Ovary (tissue), 9 donors: Measurements from ENCODE around the gene SETD2. TPM values are rescaled to one million over a fixed set of nuclear protein-coding genes. Genes with fewer than 3 reads are reported as not detected.
A peak's percentile ranks its signal among the peaks of the same experiment; 100 is the strongest.
"Not testable (repeated sequence)": the region's sequence is repeated elsewhere in the genome, so short reads cannot be mapped to it uniquely, and the experiment has no call there.

Experiments used
- DNase-seq, 5 donors: peaks; one replicate each; pipeline ENCODE4 v3.0.0-alpha.2; 2019 to 2020
- H3K27ac ChIP-seq, 2 donors: fragments of 200-600 bp; one replicate each; pipeline versions ENCODE4 v1.5.1 to v1.8.0; 2019 to 2022
- H3K27me3 ChIP-seq: fragments of 200-600 bp; one replicate; pipeline ENCODE4 v1.8.0; 2022
- H3K36me3 ChIP-seq: fragments of 200-600 bp; sonication (generic); one replicate; pipeline ENCODE4 v1.5.1; 2019
- H3K4me1 ChIP-seq: one replicate; pipeline ENCODE4 v1.8.1; 2013; ENCODE audit warnings: mild to moderate bottlenecking, moderate library complexity; ENCODE audit not compliant: insufficient read depth
- H3K4me3 ChIP-seq: fragments of 200-600 bp; sonication (generic); one replicate; pipeline ENCODE4 v1.5.1; 2017
- H3K9me3 ChIP-seq, 2 donors: fragments of 200-600 bp in 1 of 2; sonication (generic) in 1 of 2; one replicate each; pipeline versions ENCODE4 v1.5.1 to v1.8.1; 2013 to 2019; ENCODE audit warnings: mild to moderate bottlenecking in 1 of 2, moderate library complexity in 1 of 2
- EP300 ChIP-seq: sonication (generic); formaldehyde crosslinking; IDR thresholded peaks from one replicate; pipeline ENCODE4 v1.6.1; 2017; ENCODE audit warnings: antibody characterized with exemption
- POLR2A ChIP-seq: fragments of 450-650 bp; IDR thresholded peaks from one replicate; pipeline ENCODE4 v1.6.1; 2017; ENCODE audit warnings: antibody characterized with exemption, mild to moderate bottlenecking, moderate library complexity
- WGBS, 3 donors: extraction: QIAGEN DNeasy Blood & Tissue Kit in 1 of 3; methylation state at CpG; one replicate each; pipeline versions ENCODE4 v1.1.5 to v1.1.7; 2013 to 2017; 5-methylcytosine and 5-hydroxymethylcytosine counted together
- intact Hi-C, 4 donors: fragments of 100-400 bp; cut with DNase I; formaldehyde crosslinking; loops; one replicate each; pipeline versions ENCODE4 v1.11.0 to v1.15.1; 2022 to 2023
- polyA plus RNA-seq, 2 donors: library from polyadenylated mRNA; stranded (reverse); fragments of 200-250 nt in 1 of 2; fragments of 350-450 nt in 1 of 2; fragmentation: Illumina TruSeq in 1 of 2; extraction: RNeasy Lipid Tissue Mini Kit (QIAGEN cat#74804) in 1 of 2; gene quantifications; one replicate each; pipeline ENCODE4 v1.2.3, GENCODE V29; 2013 to 2014
- total RNA-seq, 7 donors: library from RNA; depleted of rRNA in 2 of 7; stranded (reverse); fragments of >200 nt in 2 of 7; fragmentation: NEBNext Ultra II Directional in 3 of 7; extraction: Animal tissue kit (Norgen Biotek cat#: 25700) in 3 of 7; gene quantifications; one replicate each; pipeline versions ENCODE4 v1.1.0 to v1.2.4, GENCODE V29; 2016 to 2023
- TF ChIP-seq, protein P1 (sequence below), 3 donors: fragments of 450-650 bp in 2 of 3; fragments of 200-600 bp in 1 of 3; IDR thresholded peaks; one replicate each; pipeline versions ENCODE4 v1.5.1 to v1.8.0; 2016 to 2022; ENCODE audit warnings: antibody characterized with exemption in 3 of 3, mild to moderate bottlenecking in 1 of 3
- donor health status: DM: no; HTN: no; CAD: no; lungs with moderate emphysema.
- donor health status: DM: no; HTN: no; CAD: no.
- donor health status: Bipolar disorder and iron deficiency.
- donor health status: DM: yes; HTN: yes; CAD: no.
- donor health status: DM: no; HTN: no; CAD: no.
- donor health status: DM: yes; HTN: yes; CAD: no.

The SETD2 gene
- total and polyA plus RNA-seq, 9 donors, result 22.9 to 62.9 (median 49.2) TPM

DNA sequence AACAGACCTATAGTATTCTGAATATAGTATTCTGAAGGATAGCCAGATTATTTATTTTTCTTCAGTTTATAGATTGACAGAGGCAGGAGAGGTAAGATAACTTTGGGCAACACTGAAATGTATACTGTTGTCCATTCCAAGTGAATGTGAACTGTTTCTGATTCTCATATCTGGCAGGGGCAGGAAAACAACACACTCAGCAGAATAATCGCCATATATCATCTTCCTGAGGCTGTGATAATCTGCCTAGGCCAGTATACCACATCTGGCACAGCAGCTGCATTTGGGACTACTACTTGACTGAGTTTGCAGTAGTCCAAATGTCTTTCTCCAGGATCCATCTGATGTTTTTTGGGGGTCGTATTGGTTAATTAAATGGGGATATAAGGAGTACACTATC, 22.4 kb upstream of the SETD2 start:
- Histone ChIP-seq H3K9me3 (no peaks in the 10 kb centered on the region), H3K27ac (no peak overlapping the region), H3K27me3 (no peaks in the 10 kb centered on the region), H3K4me1 (no peaks in the 10 kb centered on the region), H3K36me3 (no peaks in the 10 kb centered on the region), H3K4me3 (no peak overlapping the region)
- intact Hi-C loops, result no loop called here
- TF ChIP-seq, protein P1, sequence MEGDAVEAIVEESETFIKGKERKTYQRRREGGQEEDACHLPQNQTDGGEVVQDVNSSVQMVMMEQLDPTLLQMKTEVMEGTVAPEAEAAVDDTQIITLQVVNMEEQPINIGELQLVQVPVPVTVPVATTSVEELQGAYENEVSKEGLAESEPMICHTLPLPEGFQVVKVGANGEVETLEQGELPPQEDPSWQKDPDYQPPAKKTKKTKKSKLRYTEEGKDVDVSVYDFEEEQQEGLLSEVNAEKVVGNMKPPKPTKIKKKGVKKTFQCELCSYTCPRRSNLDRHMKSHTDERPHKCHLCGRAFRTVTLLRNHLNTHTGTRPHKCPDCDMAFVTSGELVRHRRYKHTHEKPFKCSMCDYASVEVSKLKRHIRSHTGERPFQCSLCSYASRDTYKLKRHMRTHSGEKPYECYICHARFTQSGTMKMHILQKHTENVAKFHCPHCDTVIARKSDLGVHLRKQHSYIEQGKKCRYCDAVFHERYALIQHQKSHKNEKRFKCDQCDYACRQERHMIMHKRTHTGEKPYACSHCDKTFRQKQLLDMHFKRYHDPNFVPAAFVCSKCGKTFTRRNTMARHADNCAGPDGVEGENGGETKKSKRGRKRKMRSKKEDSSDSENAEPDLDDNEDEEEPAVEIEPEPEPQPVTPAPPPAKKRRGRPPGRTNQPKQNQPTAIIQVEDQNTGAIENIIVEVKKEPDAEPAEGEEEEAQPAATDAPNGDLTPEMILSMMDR (IDR thresholded peaks at IDR 0.05), result no peak
- TF ChIP-seq EP300, result no peak
- no peak for TF ChIP-seq POLR2A
- 84 to 91% (median 89%) methylated on average over 2 of the region's 2 CpGs for WGBS, 3 donors
- no peak for DNase-seq

DNA sequence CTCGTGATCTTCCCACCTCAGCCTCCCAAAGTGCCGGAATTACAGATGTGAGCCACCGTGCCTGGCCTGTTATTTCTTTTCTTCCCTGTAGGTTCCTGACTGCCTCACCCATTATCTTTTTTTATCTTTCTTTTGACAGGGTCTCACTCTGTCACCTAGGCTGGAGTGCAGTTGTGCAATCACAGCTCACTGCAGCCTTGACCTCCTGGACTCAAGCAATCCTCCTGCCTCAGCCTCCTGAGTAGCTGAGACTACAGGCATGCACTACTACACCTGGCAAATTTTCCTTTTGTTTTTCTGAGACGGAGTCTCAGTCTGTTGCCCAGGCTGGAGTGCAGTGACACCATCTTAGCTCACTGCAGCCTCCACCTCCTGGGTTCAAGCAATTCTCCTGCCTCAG, 17.8 kb upstream of the SETD2 start:
- H3K4me3 ChIP-seq, H3K27me3 ChIP-seq, intact Hi-C loops, H3K4me1 ChIP-seq, H3K27ac ChIP-seq, H3K36me3 ChIP-seq, H3K9me3 ChIP-seq, DNase-seq: not testable (repeated sequence)
- 90 to 94% (median 93%) methylated on average over 4 of the region's 4 CpGs for WGBS, 3 donors

DNA sequence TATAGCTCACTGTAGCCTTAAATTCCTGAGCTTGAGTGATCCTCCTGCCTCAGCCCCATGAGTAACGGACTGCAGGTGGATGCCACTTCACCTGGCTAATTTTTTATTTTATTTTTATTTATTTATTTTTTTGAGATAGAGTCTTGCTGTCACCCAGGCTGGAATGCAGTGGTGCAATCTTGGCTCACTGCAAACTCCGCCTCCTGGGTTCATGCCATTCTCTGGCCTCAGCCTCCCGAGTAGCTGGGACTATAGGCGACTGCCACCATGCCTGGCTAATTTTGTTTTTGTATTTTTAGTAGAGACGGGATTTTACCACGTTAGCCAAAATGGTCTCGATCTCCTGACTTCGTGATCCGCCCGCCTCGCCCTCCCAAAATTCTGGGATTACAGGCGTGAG, 16.1 kb upstream of the SETD2 start:
- H3K27ac ChIP-seq, H3K27me3 ChIP-seq, intact Hi-C loops, H3K4me3 ChIP-seq, DNase-seq, H3K9me3 ChIP-seq, H3K4me1 ChIP-seq, H3K36me3 ChIP-seq: not testable (repeated sequence)
- 83 to 88% (median 88%) methylated on average over 12 of the region's 12 CpGs for WGBS, 3 donors

GRCh38 chr3:47176582-47176981, 12.7 kb upstream of the SETD2 start:
- 94 to 97% (median 97%) methylated on average over 5 of the region's 5 CpGs for WGBS, 3 donors
- Histone ChIP-seq H3K36me3 (no peaks in the 10 kb centered on the region), H3K4me3 (no peak overlapping the region), H3K9me3 (no peaks in the 10 kb centered on the region), H3K27ac (no peak overlapping the region), H3K4me1 (no peaks in the 10 kb centered on the region), H3K27me3 (no peaks in the 10 kb centered on the region)
- no peak for DNase-seq
- TF ChIP-seq EP300, result no peak
- no peak for TF ChIP-seq POLR2A
- TF ChIP-seq, protein P1 (IDR thresholded peaks at IDR 0.05), result no peak
- intact Hi-C loops, result no loop called here

GRCh38 chr3:47163169-47164006, 525 bp downstream of the SETD2 start:
- intact Hi-C loops, result loop anchor here in 2 of 4 donors (10.0 kb wide), 1 partner anchor 149 kb away; no protein-coding TSS in a partner anchor
- 0 to 1% (median 0%) methylated on average over 55 to 106 of the region's 106 CpGs for WGBS, 3 donors
- peak overlapping the region; percentile 93 to 95 for H3K27ac ChIP-seq
- no peaks in the 10 kb centered on the region for H3K36me3 ChIP-seq
- H3K4me1 ChIP-seq, result peaks cover 13% of the 10 kb centered on the region
- TF ChIP-seq, protein P1 (IDR thresholded peaks at IDR 0.05), result no peak
- no peak for TF ChIP-seq POLR2A
- TF ChIP-seq EP300, result no peak
- peak; percentile 41 to 73 (median 57) for DNase-seq
- peak overlapping the region; percentile 98 for H3K4me3 ChIP-seq
- no peaks in the 10 kb centered on the region for H3K9me3 ChIP-seq
- H3K27me3 ChIP-seq, result no peaks in the 10 kb centered on the region
